Hematopoietic multipotent progenitor cell treated with erythropoietin and hydrocortisone succinate and interleukin-3 and kit ligand, for 17 days (in vitro differentiated cells): ENCODE data around the gene TRPC1.
"Not testable (repeated sequence)": the region's sequence is repeated elsewhere in the genome, so short reads cannot be mapped to it uniquely, and the experiment has no call there.

ENCODE experiments used
- DNase-seq: peaks from one replicate; pipeline ENCODE4 v3.0.0-alpha.2; 2015; ENCODE audit warnings: low spot score

Gene TRPC1

GRCh38 chr3:142752605-142753004, 28.8 kb downstream of the TRPC1 start:
- not testable (repeated sequence) for DNase-seq

GRCh38 chr3:142754494-142754893, 30.7 kb downstream of the TRPC1 start:
- no peak for DNase-seq

DNA sequence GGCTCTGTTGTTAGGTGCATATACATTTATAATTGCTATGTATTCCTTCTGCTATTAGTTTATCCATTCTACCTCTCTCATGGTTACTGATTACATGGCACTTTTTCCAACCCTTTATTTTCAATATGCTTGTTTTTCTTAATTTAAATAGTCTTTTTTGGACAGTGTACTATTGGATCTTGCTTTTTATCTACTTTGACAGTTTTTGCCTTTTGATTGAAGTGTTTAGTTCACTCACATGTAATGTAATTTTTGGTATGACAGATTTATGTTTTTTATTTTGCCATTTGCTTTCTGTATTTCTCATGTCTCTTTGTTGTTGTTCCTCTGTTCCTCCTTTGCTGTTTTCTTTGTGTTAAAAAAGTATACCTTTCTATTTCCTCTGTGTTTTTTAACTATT, 44.5 kb downstream of the TRPC1 start:
- no peak for DNase-seq

GRCh38 chr3:142777927-142778326, 54.1 kb downstream of the TRPC1 start:
- no peak for DNase-seq

- DNase-seq, result no peak
Observed at GRCh38 chr3:142778541-142778940, 54.7 kb downstream of the TRPC1 start.

DNA sequence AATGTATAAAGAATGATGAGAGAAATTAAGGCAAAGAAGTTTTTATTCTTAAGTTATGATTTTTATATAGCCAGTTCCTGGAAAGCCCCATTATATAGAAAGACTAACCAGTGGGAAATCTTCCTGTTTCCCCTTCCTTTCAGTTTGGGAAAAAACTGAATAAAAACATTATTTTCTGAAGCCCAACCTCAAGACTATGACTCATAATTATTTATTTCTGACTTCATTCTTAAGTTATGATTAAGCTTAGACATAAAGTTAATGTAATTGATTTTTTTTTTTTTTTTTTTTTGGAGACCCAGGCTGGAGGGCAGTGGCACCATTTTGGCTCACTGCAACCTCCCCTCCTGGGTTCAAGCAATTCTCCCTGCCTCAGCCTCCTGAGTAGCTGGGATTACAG, 55.8 kb downstream of the TRPC1 start:
- no peak for DNase-seq

DNA sequence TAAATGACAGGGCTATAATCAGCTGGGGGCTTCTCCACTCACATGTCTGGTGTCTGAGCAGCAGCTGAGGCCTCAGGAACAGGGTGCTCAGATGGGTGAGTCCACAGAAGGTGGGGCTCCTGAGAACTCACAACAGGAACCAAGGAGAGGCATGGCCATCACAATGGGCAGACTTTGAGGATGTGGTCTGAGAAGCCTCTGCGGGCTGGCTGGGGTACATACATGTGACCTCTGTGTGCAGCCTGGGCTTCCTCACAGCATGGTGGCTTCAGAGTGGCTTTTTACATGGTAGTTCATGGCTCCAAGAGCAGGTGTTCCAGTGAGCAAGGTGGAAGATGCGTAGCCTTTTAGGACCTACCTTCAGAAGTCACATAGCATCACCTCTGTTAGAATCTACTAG, 58.8 kb downstream of the TRPC1 start:
- no peak for DNase-seq

DNA sequence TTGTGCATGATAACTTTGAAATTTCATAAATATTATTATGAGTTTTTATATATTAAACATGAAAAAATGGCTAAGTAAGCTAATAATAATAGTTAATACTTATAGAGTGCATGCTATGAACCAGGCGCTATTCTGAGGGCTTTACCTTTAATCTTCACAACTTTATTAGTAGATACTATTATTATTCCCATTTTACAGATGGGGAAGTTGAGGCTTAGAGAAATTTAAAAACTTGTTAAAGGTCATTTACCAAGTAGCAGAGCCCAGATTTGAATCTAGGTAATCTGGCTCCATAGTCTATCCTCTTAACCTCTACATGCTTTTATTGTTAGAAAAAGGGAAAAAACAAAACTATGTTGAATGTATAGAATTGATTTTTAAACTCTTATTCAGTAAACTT, 60.4 kb downstream of the TRPC1 start:
- no peak for DNase-seq

GRCh38 chr3:142785996-142786395, 62.2 kb downstream of the TRPC1 start:
- DNase-seq, result no peak

- DNase-seq, result no peak
Observed at GRCh38 chr3:142787719-142788118, 63.9 kb downstream of the TRPC1 start.

GRCh38 chr3:142794508-142794907, 70.7 kb downstream of the TRPC1 start:
- no peak for DNase-seq

- DNase-seq, result no peak
Observed at GRCh38 chr3:142795332-142795731, 71.5 kb downstream of the TRPC1 start.

GRCh38 chr3:142796823-142797222, 73.0 kb downstream of the TRPC1 start:
- no peak for DNase-seq

- DNase-seq, result no peak
Observed at GRCh38 chr3:142801746-142802145, 77.9 kb downstream of the TRPC1 start.

DNA sequence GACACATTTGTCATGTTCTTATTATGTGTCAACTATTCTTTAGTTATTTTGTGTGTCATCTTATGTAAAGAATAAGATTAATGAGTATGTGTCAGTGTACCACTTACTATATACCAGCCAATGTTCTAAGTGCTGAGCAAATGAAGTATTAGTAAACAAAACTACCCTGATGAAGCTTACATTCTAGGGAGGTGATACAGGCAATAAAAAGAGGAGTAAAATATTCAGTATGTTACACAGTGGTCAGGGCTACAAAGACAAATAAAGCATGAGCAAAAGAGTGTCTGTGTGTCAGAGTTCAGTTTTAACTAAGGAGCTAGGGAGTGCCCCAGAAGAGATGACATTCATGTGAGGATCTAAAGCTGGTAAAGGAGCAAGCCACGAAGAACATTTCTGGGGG, 79.1 kb downstream of the TRPC1 start:
- DNase-seq, result no peak

- no peak for DNase-seq
Observed at GRCh38 chr3:142808103-142808917, 84.5 kb downstream of the TRPC1 start.

DNA sequence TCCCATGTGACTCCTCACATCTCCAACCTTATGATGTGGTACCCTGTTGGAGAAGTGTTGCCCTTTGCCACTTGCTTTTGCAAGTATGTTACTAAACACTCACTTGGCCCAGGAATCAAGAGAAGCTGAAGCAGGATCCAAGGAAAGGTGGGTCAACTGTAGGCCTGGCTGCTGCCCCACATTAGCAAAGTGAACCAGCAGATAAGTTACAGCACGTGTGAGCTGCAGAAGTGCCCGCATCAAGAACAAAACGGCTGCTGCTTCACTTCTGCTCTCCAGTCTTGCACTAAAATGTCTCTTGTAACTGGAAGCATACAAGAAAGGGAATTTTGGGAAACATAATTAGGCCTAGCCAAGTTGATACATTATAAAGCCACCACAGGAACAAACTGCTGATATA, 85.4 kb downstream of the TRPC1 start:
- DNase-seq, result no peak

GRCh38 chr3:142815803-142816202, 92.0 kb downstream of the TRPC1 start:
- DNase-seq, result no peak

DNA sequence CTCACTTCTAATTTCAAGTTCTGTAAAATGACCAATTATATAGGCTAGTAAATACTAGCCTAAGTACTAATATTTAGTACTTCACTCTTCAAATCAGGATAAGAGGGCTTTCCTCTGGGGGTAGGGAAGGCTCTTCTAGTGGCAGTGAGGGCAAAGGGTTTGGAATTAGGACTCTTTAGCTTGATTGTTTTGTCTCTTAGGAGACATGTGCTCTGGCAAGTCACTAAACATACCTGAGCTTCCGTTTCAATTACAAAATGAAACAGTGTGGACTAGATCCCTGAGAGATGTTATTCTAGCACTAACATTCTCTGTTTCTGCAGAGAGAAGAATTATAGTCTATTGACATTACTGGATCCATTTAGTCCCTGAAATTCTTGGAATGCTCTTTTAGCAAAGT, 93.5 kb downstream of the TRPC1 start:
- DNase-seq, result no peak

GRCh38 chr3:142817897-142818296, 94.1 kb downstream of the TRPC1 start:
- no peak for DNase-seq

DNA sequence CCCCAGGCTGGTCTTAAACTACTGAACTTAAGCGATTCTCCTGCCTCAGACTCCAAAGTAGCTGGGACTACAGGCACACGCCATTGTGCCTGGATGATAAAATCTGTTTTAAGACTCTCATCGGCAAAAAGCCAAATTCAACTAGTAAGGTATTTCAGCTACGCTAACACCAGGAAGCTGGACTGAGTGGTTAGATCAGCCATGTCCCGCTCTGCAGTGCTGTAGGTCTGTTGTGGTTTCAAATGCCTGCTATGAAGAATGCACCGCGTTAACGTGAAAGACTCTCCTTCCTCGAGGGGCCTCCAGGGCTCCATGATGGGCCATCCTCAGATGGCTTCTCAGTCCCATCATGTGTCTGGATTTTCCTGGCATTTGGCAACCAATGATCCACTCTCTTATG, 94.8 kb downstream of the TRPC1 start:
- DNase-seq, result no peak

GRCh38 chr3:142819179-142819578, 95.3 kb downstream of the TRPC1 start:
- no peak for DNase-seq

GRCh38 chr3:142828703-142829305, 105.0 kb downstream of the TRPC1 start:
- DNase-seq, result peak; percentile 82

DNA sequence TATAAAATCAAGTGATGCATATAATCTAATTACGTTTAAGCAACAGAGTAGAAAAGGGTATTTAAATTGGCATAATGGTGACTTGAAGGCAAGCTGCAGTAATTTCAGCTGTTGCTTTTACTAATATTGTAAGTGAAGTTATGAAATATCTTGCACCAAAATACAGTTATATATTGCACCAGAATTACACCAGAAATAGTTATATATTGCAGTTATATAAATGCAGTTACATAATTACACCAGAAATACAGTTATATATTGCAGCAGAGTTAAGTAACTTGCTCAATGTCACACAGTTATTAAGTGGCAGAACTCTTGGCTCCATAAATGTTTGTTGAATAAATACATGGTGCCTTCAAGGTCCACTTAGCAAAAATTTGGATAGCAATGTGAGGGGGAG, 113.7 kb downstream of the TRPC1 start:
- DNase-seq, result no peak
